ENCODE results near the gene MGAT3.

MGAT3 gene

GRCh38 chr22:39435616-39436015 lies 21.2 kb upstream of the MGAT3 start:
- Histone ChIP-seq H2AFZ (ENCODE audit: low read length) (no peak overlapping the region), H3K9me2 (replicated peaks; ENCODE audit: low read depth, low read length) (no peaks in the 10 kb centered on the region), H3K4me2 (ENCODE audit: low read depth, low read length, poor library complexity, severe bottlenecking) (no peak overlapping the region), H3F3A (ENCODE audit: low read depth) (no peaks in the 10 kb centered on the region), H4K20me1 (ENCODE audit: insufficient read depth, low read length, poor library complexity, severe bottlenecking) (no peaks in the 10 kb centered on the region), H3K36me3 (ENCODE audit: insufficient read depth, low read length) (peaks cover 7% of the 10 kb centered on the region; the same call in 1 of the 2 replicates), H3K79me2 (ENCODE audit: insufficient read depth, low read length) (no peaks in the 10 kb centered on the region), H3K9me3 (ENCODE audit: insufficient read depth, low read depth, low read length) (no peaks in the 10 kb centered on the region), H3K4me3 (ENCODE audit: low read length, poor library complexity, severe bottlenecking) (no peak overlapping the region), H3K4me1 (ENCODE audit: insufficient read depth, low read length, poor library complexity, severe bottlenecking) (peaks cover 15% of the 10 kb centered on the region), H3K27me3 (ENCODE audit: insufficient read depth, low read length, poor library complexity, severe bottlenecking) (no peaks in the 10 kb centered on the region), H3K9ac (ENCODE audit: low read depth, low read length, poor library complexity, severe bottlenecking) (no peak overlapping the region)
- TF ChIP-seq CTCF (conservative IDR thresholded peaks at IDR 0.05; ENCODE audit: low read length) = no peak
- TF ChIP-seq EZH2phosphoT487 (IDR thresholded peaks at IDR 0.05; ENCODE audit: borderline replicate concordance) = no peak

GRCh38 chr22:39437791-39438704 lies 18.8 kb upstream of the MGAT3 start:
- H4K20me1 ChIP-seq (ENCODE audit: insufficient read depth, low read length, poor library complexity, severe bottlenecking) = no peaks in the 10 kb centered on the region
- H3K9ac ChIP-seq (ENCODE audit: low read depth, low read length, poor library complexity, severe bottlenecking) = peak overlapping the region; percentile 30
- no peak overlapping the region for H2AFZ ChIP-seq (ENCODE audit: low read length)
- H3K79me2 ChIP-seq (ENCODE audit: insufficient read depth, low read length) = no peaks in the 10 kb centered on the region
- no peaks in the 10 kb centered on the region for H3K36me3 ChIP-seq (ENCODE audit: insufficient read depth, low read length)
- no peaks in the 10 kb centered on the region for H3K9me3 ChIP-seq (ENCODE audit: insufficient read depth, low read depth, low read length)
- no peak overlapping the region for H3K4me3 ChIP-seq (ENCODE audit: low read length, poor library complexity, severe bottlenecking)
- H3K27me3 ChIP-seq (ENCODE audit: insufficient read depth, low read length, poor library complexity, severe bottlenecking) = no peaks in the 10 kb centered on the region
- H3K4me2 ChIP-seq (ENCODE audit: low read depth, low read length, poor library complexity, severe bottlenecking) = peak overlapping the region; percentile 6
- no peaks in the 10 kb centered on the region for H3K9me2 ChIP-seq (replicated peaks; ENCODE audit: low read depth, low read length)
- peaks cover 15% of the 10 kb centered on the region for H3K4me1 ChIP-seq (ENCODE audit: insufficient read depth, low read length, poor library complexity, severe bottlenecking)
- no peaks in the 10 kb centered on the region for H3F3A ChIP-seq (ENCODE audit: low read depth)
- TF ChIP-seq EZH2phosphoT487 (IDR thresholded peaks at IDR 0.05; ENCODE audit: borderline replicate concordance) (no peak), CTCF (conservative IDR thresholded peaks at IDR 0.05; ENCODE audit: low read length) (no peak)

- Histone ChIP-seq H3F3A (ENCODE audit: low read depth) (no peaks in the 10 kb centered on the region), H3K9me3 (ENCODE audit: insufficient read depth, low read depth, low read length) (no peaks in the 10 kb centered on the region), H3K36me3 (ENCODE audit: insufficient read depth, low read length) (no peaks in the 10 kb centered on the region), H3K4me2 (ENCODE audit: low read depth, low read length, poor library complexity, severe bottlenecking) (no peak overlapping the region), H3K9me2 (replicated peaks; ENCODE audit: low read depth, low read length) (no peaks in the 10 kb centered on the region), H3K4me1 (ENCODE audit: insufficient read depth, low read length, poor library complexity, severe bottlenecking) (peaks cover 20% of the 10 kb centered on the region), H3K9ac (ENCODE audit: low read depth, low read length, poor library complexity, severe bottlenecking) (no peak overlapping the region), H2AFZ (ENCODE audit: low read length) (no peak overlapping the region), H4K20me1 (ENCODE audit: insufficient read depth, low read length, poor library complexity, severe bottlenecking) (no peaks in the 10 kb centered on the region), H3K79me2 (ENCODE audit: insufficient read depth, low read length) (no peaks in the 10 kb centered on the region), H3K27me3 (ENCODE audit: insufficient read depth, low read length, poor library complexity, severe bottlenecking) (no peaks in the 10 kb centered on the region), H3K4me3 (ENCODE audit: low read length, poor library complexity, severe bottlenecking) (no peak overlapping the region)
- TF ChIP-seq EZH2phosphoT487 (IDR thresholded peaks at IDR 0.05; ENCODE audit: borderline replicate concordance) (no peak), CTCF (conservative IDR thresholded peaks at IDR 0.05; ENCODE audit: low read length) (no peak)
Measured at GRCh38 chr22:39439170-39439569, 17.6 kb upstream of the MGAT3 start.
